HCT116 (cell line): ENCODE measurements around the gene HPN.

ENCODE experiments used
- CTCF ChIP-seq, 3 experiments: fragments of 200-600 bp in 1 of 3; sonication (generic) in 1 of 3; IDR thresholded peaks in 2 of 3; conservative IDR thresholded peaks in 1 of 3; 2 replicates each; pipeline ENCODE4 v1.5.1; 2012 to 2017; ENCODE audit warnings: low read depth in 2 of 3, low read length in 2 of 3, antibody characterized with exemption in 1 of 3, borderline replicate concordance in 1 of 3, control low read depth in 1 of 3, mild to moderate bottlenecking in 1 of 3, mixed read lengths in 1 of 3, mixed run types in 1 of 3, moderate library complexity in 1 of 3; ENCODE audit not compliant: insufficient read depth in 1 of 3
- EGR1 ChIP-seq: IDR thresholded peaks from 2 replicates; pipeline ENCODE4 v1.6.1; 2012; ENCODE audit warnings: low read depth
- ELF1 ChIP-seq: IDR thresholded peaks from 2 replicates; pipeline ENCODE4 v1.6.1; 2012; ENCODE audit warnings: low read depth, borderline replicate concordance
- EZH2 ChIP-seq: fragments of 200-600 bp; sonication (generic); IDR thresholded peaks from 2 replicates; pipeline ENCODE4 v1.6.1; 2017; ENCODE audit warnings: antibody characterized with exemption, mixed run types
- EZH2phosphoT487 ChIP-seq: fragments of 200-600 bp; IDR thresholded peaks from 2 replicates; pipeline ENCODE4 v1.6.1; 2018; ENCODE audit warnings: antibody characterized with exemption, borderline replicate concordance
- FOSL1 ChIP-seq: IDR thresholded peaks from 2 replicates; pipeline ENCODE4 v1.6.1; 2012; ENCODE audit warnings: low read depth
- JUND ChIP-seq: IDR thresholded peaks from 2 replicates; pipeline ENCODE4 v1.6.1; 2012
- POLR2A ChIP-seq: IDR thresholded peaks from 2 replicates; pipeline ENCODE4 v1.7.0; 2011; ENCODE audit warnings: borderline replicate concordance; ENCODE audit not compliant: insufficient read depth, insufficient read length; ENCODE audit errors: extremely low read depth
- RAD21 ChIP-seq: IDR thresholded peaks from 2 replicates; pipeline ENCODE4 v1.6.1; 2012; ENCODE audit warnings: low read depth, mild to moderate bottlenecking
- REST ChIP-seq: IDR thresholded peaks from 2 replicates; pipeline ENCODE4 v1.6.1; 2012; ENCODE audit warnings: low read depth
- SIN3A ChIP-seq: IDR thresholded peaks from 2 replicates; pipeline ENCODE4 v1.6.1; 2012; ENCODE audit warnings: low read depth
- SP1 ChIP-seq: IDR thresholded peaks from 2 replicates; pipeline ENCODE4 v1.6.1; 2012; ENCODE audit warnings: low read depth
- YY1 ChIP-seq: IDR thresholded peaks from 2 replicates; pipeline ENCODE4 v1.6.1; 2011; ENCODE audit warnings: low read length, low read depth, moderate library complexity, mild to moderate bottlenecking; ENCODE audit not compliant: insufficient replicate concordance; ENCODE audit errors: extremely low read depth
- ZNF274 ChIP-seq: fragments of 200-500 bp; sonication (Bioruptor generic); IDR thresholded peaks from 2 replicates; pipeline ENCODE4 v1.6.1; 2014; ENCODE audit warnings: mild to moderate bottlenecking, low read depth, low read length, inconsistent platforms

GRCh38 chr19:35009424-35010415, 31.8 kb upstream of the HPN start:
- no peak for TF ChIP-seq EGR1
- TF ChIP-seq POLR2A, result no peak
- TF ChIP-seq CTCF (IDR thresholded peaks at IDR 0.05 in 2 of 3, conservative IDR thresholded peaks at IDR 0.05 in 1 of 3; ENCODE audit: borderline replicate concordance in 1 of 3, insufficient read depth in 1 of 3, low read depth in 2 of 3, low read length in 2 of 3), result no peak
- no peak for TF ChIP-seq JUND
- TF ChIP-seq REST, result no peak
- no peak for TF ChIP-seq EZH2phosphoT487
- TF ChIP-seq YY1, result no peak
- no peak for TF ChIP-seq SP1
- no peak for TF ChIP-seq EZH2
- no peak for TF ChIP-seq RAD21
- TF ChIP-seq ZNF274, result no peak
- no peak for TF ChIP-seq ELF1
- no peak for TF ChIP-seq FOSL1
- TF ChIP-seq SIN3A, result no peak
